Stimulated activated CD4-positive, alpha-beta T cell treated with anti-CD3 and anti-CD28 coated beads, Interleukin-1b, Interleukin-23, amount 100 ng/mL, for 24 hours (primary cell): ENCODE measurements around the gene WDR18.
A peak's percentile ranks its signal among the peaks of the same experiment; 100 is the strongest.

Source experiments
- DNase-seq, 4 experiments: peaks; one replicate each; pipeline ENCODE4 v3.0.0-alpha.2; 2020; ENCODE audit warnings: low read depth in 4 of 4, low spot score in 1 of 4

The WDR18 gene

DNA sequence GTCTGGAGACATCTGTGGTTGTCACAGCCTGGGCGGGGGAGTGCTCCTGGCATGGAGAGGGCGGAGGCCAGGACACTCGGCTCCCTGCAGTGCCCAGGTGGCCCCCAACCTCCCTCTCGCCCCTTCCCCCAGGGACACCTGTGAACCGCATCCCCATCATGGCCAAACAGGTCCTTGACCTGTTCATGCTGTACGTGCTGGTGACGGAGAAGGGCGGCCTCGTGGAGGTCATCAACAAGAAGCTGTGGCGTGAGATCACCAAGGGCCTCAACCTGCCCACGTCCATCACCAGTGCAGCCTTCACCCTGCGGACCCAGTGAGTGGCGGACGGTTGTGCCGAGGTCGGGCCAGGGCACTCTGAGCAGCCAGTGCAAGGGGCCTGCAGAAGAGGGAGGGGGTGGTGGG, 20.0 kb upstream of the WDR18 start:
- no peak for DNase-seq

DNA sequence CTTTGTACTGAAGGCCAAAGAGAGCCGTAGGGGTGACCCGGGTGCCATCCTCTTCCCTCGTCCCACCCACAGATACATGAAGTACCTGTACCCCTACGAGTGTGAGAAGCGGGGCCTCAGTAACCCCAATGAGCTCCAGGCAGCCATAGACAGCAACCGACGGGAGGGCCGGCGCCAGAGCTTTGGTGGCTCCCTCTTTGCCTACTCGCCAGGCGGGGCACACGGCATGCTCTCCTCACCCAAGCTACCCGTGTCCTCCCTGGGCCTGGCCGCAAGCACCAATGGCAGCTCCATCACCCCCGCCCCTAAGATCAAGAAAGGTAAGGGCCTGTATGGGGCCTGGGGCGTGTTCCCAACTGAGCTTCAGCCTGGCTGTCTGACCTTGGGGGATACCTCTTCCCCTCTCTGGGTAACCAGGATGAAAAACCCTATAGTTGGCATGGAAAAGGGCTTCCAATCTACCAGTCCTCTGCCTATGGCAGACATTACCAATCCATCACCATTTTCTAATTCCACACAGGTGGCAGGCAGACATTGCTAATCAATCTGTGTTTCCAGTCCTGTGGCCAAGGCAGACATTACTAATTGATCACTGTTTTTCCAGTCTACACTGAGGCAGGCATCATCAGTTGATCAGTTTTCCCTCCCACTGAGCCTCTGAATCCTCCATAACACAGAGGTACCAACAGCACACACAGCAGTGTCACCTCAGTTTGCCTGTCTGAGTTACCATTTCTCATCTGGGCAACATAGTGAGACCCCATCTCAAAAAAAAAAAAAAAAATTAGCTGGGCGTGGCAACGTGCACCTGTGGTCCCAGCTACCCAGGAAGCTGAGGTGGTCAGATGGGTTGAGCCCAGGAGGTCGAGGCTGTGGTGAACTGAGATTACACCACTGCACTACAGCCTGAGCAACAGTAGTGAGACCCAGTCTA, 19.1 kb upstream of the WDR18 start:
- DNase-seq, result no peak

DNA sequence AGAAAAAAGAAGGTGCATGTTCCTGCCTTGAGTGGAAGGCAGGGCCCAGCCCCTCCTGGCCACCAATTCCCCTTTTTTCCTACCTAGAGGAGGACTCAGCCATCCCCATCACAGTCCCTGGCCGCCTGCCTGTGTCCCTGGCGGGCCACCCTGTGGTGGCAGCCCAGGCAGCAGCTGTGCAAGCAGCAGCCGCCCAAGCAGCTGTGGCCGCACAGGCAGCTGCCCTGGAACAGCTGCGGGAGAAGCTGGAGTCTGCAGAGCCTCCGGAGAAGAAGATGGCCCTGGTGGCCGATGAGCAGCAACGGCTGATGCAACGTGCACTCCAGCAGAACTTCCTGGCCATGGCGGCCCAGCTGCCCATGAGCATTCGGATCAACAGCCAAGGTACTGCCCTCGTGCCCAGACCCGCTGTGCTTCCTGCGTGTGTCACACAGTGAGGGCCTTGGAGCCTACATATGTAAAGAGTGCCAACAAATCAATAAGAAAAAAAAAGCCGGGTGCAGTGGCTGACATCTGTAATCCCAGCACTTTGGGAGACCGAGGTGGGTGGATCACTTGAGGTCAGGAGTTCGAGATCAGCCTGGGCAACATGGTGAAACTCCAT, 17.6 kb upstream of the WDR18 start:
- DNase-seq, result no peak

DNA sequence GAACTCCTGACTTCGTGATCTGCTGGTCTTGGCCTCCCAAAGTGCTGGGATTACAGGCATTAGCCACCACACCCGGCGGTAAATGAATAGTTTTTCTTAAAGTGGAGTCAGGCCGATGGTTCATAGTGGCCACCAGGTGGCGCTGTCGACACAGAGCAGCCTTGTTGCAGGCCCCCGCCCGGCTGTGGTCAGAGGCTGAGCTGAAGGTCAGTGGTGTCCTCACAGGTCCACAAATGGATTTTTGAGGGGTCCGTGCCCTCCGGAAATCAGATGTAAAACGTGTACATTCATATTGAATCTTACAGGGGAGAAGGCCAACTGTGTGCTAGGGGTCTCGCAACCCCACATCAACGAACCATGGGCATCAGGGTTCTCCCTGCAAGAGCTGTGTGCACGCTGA, 13.4 kb upstream of the WDR18 start:
- DNase-seq, result no peak

DNA sequence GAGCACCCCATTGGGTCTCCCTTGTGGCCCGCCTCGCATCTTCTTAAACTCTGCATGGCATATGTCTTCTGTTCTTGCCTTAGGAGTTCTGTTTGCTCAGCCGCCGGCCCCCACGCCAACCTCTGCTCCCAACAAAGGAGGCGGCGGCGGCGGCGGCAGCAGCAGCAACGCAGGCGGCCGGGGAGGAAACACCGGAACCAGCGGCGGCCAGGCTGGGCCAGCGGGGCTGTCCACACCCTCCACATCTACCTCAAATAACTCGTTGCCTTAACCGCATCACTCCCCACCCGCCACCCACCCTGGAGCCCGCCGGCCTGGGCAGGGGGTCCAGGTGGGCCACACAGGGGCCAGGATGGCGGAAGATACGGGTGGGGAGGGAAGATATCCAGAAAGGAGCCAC, 12.3 kb upstream of the WDR18 start:
- no peak for DNase-seq

DNA sequence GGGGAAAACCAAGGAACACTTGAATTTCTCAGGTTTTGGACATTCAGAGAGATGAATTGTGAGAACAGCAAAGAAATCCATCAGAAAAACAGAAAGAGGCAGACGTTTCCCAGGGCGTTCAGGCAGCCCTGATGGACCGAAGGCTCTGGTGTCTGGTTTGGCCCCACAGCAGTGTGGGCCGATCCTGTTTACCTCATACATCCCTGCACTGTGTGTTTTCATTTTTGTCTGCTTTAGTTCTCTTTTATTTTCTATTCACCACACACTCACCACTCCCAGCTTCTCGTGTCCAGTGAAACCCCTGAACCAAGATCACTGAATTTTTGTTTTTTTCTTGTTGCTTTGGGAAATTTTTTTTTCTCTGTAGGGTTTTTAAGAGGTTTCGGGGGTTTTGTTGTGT, 11.9 kb upstream of the WDR18 start:
- DNase-seq, result no peak

DNA sequence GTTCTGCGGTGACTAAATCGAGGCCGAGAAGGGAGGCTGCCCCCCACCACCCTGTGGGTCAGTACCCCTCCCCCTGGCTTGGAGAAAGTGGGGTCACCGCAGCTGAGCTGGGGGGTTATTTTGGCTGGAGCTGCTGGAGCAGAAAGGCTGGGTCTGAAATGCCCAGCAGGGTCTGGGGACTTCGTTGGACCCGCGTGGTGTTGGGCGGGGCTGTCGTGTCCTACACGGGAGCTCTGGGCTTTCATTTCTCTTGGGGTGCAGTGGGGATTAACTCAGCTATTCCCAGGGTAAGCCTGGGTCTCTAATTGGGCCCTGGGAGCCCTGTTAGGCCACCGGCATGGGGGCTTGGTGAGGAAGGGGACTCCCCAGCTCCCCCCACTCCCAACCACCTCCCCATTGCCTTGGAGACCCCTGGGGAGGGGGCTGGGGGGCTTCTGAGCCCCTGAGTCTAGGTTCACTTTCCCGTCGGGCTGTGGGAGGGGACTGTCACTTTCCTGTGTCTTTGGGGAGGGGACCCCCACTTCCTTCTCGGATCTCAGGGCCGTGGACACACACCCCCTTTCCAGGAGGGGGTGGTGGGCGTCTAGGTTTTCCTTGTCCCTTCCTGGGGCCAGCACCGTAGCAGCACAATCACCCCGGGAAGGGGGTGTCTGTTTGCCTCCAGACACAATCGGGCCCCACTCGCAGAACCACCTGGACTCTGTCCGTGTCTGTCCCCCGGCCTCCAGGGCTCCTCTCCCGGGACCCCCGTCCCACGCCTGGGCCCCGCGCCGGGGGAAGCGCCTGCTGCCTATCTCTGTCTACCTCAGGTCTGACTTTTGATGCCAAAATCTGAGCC, 10.2 kb upstream of the WDR18 start:
- DNase-seq, result no peak

DNA sequence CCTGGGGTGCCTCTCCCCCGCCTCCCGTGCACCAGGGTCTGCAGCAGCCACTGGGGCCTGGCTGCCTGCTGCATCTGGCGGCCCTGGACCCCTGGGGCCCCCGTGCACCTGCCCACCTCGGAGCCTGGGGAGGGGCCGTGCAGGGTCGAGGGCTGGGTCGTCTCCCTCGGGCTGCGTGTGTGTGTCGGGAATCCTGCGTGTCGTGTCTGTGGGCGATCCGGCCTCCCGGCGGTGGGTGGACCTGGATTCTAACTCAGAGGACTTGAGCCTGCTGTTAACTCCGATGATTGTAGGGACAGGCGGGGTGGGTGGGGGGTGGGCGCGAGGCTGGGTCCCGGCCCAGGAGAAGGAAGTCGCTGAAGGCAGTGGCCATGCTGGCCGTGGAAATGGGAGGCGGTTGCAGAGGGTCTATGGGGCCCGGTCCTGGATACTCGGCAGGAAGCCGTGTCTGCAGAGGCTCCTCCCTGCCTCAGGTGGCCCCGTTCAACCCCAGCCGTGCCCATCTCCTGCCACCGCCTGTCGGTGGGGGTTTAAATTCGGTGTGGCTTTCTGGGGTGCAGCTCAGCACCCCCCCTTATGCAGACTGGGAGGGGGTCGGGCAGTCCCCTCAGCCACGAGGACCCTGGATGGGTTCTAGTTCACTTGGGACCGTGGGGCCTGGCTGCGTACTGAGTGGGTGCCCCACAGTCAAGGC, 9.4 kb upstream of the WDR18 start:
- no peak for DNase-seq

DNA sequence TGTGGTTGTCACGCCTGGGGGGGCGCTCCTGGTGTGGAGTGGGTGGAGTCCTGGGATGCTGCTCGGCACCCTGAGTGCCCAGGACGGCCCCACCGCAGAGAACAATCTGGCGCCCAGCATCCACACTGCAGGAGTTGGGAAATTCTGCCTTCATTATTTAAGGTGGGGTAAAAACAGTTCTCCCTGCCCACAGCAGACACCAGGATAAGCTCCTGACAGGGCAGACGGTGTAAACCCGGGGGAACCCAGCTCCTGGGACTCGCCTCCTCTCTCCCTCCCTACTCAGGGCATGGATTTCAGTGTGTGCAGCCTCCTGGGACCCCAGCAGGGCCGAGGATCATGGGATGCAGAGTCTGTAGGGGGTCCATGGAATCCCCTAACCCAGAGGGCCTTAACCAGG, 7.7 kb upstream of the WDR18 start:
- no peak for DNase-seq

DNA sequence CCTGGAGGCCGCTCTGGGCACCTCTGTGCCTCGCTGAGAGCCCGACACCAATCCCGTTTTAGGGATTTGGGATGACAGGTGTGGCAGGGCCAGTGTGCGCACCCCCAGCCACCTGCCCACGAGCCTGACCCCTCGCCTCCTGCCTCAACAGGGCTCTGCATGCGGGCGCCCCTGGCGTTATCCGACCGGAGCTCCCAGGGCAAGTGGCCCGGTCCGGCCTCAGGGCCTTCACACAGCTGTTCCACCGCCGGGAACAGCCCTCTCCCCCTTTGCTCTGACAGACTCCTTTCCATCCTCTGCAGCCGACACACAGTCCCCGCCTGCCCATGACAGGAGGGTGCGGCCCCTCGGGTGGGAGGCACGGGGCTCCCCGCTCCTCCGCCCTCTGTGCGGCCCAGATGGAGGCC, 7.1 kb upstream of the WDR18 start:
- no peak for DNase-seq

DNA sequence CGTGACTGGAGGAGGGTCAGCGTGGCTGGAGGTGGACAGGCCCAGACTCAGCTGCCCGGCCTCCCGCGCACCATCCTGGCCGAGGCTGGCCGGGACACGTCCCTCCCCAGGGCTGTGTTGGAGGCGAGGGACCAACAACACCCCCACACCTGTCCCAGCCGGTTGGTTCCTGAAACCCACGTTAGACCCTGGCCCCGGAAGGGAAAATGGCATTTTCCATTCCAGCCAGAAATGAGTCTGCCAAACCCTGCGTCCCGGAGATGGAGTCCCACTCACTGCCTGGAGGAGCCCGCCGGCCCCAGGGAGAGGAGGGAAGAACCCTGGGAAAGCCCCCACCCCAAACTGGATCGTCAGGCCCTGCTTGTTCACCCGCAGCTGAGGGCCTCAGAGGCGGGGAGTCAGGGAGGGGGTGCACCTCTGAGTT, 4.8 kb upstream of the WDR18 start:
- no peak for DNase-seq

DNA sequence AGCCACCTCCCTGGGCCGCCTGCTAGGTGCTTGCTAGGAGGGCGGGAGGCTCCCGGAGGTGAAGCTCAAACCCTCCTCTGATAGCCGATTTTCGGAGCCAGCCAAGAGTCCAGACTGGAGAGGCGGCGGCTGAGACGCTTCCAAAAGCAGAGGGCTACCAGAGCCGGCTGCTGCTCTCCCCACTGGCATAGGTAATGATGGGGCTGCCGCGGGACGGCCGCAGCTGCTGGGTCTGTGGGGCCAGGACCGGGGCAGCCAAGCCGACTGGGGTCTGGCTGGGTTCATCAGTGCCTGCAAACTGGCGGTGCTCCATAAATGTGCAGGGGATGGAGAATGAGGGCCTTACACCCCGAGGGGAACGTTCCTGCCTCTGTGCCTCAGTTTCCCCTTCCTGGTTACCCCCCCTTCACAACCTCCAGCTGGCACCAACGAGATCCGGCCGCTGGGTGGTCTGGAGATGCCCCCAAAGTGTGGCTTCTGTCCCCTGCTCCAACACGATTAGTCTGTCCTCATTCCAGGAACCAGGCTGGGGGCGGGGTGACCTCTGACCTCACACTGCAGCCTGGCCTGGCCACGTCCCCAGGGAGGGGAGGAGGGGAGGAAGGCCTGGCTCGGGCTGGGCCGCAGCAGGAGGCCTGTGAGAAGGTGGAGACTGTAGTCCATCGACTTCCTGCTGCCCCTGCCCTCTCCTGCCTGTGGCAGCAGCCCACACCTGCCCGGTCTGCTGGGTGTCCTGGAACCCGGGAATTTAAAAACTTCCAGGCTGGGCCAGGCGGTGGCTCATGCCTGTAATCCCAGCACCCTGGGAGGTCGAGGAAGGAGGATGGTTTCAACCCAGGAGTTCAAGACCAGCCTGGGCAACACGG, 3.8 kb upstream of the WDR18 start:
- no peak for DNase-seq

DNA sequence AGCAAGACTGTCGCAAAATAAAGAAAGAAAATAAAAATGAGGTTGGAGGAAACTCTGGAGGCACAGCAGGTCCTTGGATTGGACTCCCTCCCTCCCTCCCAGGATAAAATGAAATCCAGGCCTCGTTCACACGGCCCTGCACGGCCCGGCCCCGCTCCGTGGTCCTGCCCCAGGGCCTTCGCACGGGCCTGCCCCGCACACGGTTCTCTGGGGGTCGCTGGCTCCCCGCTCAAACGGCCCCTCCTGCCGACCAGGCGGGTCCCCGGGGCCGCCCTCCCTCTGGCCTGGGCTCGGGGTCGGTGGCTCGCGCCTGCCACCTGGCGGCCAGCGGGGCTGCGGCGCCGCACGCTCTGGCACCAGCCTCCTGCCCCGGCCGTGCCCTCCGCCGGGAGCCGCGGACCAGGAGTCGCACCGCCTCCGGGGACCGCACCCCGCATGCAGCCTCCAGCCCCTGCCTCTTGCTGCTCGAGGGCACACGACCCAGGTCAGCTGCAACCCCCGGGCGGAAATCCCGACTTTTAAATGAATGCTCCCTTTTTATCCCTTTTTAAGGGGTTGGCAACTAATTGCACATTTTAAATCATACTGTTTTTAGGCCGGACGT, 1.5 kb upstream of the WDR18 start:
- peak; percentile 48 to 68 (median 60) for DNase-seq

DNA sequence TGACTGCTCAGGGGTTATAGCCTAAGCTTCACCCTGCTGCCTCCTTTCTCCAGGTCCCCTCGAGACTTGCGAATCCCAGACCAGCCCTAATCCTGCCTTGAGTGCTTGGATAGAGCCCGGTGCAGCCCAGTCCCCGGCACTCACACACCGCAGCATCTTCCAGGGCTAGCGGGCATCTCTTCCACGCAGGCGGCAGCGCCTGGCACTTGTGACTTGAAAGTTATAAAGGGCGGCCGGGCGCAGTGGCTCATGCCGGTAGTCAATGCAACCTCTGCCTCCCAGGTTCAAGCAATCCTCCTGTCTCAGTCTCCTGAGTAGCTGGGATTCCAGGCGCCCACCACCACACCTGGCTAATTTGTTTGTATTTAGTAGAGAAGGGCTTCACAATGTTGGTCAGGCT, 1.9 kb downstream of the WDR18 start:
- DNase-seq, result no peak

DNA sequence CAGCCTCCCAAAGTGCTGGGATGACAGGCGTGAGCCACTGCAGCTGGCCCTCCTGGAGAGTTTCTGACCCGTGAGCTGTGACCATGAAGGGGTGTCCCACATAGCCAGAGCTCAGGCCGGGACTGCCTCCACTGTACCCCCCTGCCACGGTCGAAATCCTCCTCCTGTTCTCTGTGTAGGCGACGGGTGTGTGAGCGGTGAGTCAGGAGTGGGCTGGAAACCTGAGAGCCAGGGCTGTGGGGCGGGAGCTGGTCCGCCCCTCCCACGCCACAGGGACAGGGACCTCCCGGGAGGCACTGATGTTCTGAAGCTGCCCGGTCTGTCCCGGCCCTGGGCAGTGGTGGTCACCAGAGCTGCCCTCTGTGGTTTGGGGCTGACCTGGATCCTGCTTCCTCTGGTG, 3.9 kb downstream of the WDR18 start:
- no peak for DNase-seq

DNA sequence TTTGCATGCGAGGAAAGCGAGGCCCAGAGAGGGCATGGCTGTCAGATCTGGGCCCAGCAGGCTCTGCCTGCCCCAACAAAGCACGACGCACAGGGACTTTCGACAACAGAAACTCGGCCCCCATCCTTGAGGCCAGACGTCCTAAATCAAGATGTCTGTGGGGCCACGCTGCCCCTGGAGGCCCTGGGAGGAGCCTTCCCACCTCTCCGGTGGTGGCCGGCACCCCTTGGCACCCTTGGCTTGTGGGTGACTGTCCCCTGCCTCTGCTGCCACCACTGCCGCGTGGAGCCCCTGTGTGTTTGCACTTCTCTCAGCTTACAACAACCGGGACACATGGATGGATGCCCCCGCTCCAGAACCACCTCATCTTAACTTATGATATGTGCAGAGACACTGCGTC, 4.4 kb downstream of the WDR18 start:
- DNase-seq, result no peak

DNA sequence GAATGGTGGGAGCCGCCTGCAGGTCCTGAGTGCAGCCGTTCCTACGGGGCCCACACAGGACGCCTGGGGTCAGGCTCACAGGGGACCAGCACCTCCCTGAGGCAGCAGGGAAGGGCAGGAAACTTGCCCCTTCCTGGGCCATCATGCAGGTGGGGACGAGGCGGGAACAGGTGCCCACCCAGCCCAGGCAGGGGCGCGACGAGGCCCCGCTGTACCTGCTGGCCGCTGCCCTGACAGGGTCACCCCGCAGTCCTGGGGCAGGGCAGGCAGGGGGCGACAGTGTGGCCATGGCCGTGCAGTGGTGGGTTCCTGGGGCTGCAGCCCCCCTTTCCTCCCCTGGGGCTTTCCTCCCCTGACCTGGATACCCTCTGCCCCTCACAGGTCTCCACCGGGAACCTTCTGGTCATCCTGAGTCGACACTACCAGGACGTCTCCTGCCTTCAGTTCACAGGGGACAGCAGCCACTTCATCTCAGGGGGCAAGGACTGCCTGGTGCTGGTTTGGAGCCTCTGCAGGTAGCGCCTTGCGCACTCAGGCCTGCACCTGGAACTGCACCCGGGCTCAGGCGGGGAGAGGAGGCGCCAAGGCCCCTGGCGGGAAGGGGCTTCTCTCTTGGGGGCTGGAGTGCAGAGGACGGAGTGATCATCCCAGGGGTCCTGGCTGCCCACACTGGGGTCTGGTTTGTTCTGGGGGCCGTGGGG, 5.4 kb downstream of the WDR18 start:
- no peak for DNase-seq

DNA sequence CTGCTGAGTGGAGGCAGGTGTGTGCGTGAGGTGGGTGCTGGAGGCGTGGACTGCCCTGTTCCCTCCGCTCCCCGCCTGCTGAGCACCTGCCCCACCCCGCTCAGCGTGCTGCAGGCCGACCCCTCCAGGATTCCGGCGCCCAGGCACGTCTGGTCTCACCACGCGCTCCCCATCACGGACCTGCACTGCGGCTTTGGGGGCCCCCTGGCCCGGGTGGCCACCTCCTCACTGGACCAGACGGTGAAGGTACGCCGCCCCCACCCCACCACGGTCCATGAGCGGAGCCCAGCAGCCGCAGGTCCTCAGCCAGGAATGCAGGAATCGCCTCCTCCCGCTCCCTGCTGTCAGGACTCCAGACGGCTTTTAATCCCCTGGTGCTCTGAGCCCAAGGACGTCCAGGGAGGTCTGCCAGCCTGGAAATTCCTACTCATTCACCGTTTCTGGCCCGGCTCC, 6.0 kb downstream of the WDR18 start:
- no peak for DNase-seq

DNA sequence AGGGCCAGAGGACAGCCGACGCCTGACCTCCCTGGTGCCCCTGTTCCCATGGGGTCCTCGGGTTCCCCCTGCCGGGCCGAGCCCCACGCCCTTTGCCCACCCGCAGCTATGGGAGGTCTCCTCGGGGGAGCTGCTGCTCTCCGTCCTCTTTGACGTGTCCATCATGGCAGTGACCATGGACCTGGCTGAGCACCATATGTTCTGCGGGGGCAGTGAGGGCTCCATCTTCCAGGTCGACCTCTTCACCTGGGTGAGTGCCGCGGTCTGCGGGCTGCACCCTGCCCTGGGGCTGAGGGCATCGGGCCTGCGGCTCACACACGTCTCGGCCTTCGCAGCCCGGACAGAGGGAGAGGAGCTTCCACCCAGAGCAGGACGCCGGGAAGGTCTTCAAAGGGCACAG, 6.6 kb downstream of the WDR18 start:
- no peak for DNase-seq
